DMS79 (cell line): ENCODE data around the gene CACNA2D4.

Experiments used
- DNase-seq: peaks from one replicate; lab custom pipeline; 2025; lab: John Stamatoyannopoulos, UW

CACNA2D4 gene

DNA sequence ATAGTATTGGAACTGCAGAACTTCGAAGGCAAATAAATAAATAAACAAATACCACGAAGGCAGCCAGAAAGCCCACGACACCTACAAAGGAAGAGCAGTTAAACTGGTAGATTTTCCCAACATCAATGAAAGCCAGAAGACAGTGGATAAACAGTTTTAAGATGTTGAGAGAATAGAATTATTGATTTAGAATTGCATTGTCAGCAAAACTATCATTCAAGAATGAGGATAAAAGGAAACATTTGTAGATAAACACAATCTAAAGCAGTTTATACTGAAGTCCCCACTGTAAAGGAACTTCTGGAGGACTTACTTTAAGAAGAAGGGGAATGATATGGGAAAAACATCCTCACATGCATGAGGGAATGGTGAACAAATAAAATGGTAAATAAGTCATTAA is 29.5 kb downstream of the CACNA2D4 start:
- no peak for DNase-seq

DNA sequence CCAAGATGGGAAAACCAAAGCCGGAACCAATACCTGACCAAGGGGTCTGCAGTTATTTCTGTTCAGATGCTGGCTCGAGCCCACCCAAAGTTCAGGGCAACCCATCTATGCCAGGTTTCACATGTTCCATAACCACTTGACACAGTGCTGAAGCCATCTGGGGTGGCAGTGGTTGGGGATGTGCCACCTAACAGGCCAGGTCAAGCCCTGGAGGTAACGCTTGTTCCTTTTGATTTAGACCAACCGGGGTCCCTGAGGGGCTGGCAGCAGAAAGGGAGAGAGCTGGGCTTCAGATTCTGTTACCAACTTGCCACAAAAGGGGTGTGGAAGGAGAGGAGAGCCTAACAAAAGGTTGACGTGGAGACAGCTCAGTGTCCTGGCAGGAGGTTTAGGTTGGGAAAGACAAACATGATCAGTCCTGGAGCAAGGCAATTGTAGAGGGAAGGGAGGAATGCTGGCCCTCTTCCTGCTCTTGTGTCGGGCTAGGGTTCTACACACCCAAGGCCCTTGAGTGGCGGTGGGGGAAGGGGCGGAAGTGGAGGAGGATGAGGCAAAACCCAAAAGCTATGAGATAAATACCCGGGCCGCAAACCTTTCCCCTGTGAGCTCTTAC is 31.9 kb downstream of the CACNA2D4 start:
- no peak for DNase-seq

DNA sequence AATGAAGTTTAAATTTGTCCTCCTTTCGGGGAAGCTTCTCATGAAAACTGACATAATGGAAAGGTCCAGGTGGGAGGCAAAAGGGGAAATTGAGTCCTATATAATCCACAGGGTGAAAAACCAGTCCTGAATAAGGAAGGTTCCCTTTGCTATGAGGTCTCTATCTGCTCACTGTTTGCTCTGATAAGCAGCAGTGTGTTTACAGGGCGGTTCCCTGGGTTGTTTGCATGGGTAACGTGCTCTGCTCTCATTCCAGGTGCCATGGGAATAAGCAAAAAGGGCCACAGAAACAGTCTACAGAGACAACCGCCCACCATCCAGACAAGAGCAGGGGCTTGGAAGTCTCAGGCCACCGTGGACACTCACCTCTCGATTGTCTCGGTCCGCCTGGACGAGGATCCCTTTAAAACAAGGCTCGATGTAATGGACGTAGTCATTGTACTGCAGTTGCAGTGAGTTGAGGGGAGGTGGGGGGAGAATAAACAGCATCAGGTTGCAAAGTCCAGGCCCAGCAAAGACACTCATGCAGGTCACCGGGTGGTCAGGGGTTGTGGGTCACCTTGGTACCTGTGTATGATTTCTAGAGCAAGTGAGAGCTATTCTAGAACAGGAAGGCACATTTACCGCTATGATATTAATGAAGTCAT is 32.7 kb downstream of the CACNA2D4 start:
- no peak for DNase-seq

DNA sequence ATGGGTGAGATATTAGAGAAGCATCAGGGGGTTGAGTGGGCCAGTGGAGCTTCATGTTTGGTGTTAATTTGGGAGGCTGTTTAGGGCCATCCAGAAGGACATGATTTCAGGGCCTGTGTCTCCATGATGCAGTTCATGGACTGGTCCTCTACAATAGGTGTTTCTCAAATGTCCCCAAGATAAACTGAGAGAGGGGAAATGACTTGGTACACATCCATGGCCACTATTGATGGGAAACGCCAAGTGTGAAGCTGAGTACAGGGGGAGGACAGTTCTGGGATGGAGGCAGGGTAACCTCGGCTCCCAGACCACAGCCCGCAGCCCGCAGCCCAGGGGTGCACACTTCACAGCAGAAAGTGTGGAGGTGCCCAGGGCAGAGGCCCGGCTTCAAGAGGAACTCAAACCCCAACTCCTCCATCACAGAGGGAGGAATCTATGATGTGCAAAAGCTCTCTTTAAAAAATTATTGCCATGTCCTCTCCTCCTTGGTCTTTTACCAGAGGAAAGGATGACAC is 33.3 kb downstream of the CACNA2D4 start:
- DNase-seq: no peak

DNA sequence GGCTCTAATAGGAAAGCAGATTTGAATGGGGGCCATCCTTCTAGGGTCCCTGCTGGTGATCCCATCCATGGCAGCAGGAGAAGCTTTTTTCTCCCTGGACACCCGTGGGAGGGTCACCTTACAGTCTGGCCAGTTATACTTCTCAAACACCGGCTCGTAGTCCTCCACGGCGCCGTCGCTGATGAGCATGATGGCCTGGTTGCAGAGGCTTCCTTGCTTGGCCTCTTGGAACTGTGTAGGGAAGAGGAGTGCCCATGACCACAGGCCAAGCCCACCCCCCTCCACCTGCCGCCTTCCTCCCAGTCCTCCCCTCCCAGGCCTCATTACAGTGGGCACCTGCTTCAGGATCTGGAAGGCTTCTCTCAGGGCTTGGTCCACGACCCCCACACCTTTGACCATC is 33.8 kb downstream of the CACNA2D4 start:
- no peak for DNase-seq

DNA sequence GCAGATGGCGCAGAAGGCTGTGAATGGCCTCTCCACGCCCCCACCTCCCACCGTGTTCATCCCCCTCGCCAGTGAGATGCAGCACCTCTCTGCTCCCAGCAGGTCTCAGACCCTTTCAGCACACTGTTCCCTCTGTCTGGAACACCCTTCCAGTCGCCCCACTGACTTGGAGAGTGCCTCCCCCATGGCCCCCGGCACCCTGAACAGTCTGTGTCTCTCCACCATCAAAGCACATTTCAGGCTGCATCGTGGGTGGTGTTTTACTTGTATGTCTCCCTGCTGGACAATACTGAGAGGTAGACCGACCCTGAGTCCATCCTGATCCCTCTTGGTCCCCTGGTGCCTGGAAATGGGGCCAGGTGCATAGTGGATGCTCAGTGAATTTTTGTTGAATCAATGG is 34.9 kb downstream of the CACNA2D4 start:
- DNase-seq: no peak

DNA sequence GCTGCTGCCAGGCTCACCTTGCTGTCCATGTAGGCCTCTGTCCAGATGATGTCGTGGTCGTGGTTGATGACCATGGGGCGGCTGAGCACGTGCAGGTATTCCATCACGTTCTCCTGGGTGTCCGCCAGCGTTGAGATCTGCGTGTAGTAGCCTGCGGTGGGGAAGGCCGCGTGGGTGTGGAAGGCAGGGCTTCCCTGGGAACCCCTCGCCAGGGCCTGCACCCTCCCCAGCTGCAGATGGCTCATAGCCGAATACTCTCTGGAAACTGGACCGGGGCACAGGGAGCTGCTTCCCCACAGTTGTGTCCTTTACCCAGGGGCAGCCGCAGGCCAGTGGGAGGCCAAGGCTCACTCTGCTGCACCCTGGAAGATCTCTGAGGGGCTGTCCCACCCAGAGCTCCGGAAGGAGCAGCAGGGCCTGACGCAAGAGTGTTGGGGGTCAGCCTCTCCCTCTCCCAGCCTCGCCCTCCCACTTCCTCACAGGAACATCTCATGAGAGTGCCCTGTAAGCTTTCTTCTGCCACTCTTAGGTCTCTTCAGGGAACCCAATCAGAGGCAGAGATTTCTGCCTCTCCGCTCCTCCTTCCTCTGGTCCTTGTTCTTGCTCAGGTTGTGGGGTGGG is 35.5 kb downstream of the CACNA2D4 start:
- DNase-seq: no peak

DNA sequence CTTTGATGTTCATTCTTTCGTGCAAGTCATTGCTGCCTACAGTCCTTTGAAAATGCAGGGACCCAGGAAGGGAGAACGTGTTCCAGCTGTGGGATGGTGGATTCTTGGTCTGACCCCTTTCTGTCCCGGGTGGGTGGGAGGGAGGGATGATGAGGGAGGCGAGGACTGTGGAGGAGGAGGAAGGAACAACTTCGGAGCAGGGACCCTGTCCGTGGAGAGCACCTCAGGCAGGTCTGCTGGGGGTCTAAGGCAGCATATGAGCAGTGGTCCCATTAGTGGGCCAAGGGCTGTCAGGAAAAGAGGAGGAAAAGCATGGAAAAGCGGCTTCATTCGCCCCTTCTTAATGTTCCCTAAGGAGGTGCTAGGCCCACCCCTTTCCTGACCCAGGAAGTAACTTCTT is 36.0 kb downstream of the CACNA2D4 start:
- DNase-seq: no peak

DNA sequence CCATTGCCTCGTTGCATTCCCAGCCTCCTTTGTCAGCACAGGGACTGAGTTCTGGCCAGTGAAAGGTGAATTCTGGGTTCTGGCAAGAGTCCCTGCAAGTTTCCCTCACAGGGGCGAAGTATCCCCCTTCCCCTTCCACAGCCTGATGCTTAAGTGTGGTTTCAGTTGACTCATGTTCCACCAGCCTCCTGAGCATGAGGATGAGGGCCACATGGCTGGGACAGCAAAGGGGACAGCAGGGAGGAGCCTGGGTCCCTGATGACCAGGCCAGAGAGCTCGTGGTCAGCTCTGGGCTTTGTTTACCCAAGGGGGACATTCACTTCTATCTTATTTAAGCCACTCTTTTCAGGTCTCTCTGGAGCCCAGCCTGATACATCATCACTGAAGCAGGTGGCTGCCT is 36.5 kb downstream of the CACNA2D4 start:
- DNase-seq: no peak

DNA sequence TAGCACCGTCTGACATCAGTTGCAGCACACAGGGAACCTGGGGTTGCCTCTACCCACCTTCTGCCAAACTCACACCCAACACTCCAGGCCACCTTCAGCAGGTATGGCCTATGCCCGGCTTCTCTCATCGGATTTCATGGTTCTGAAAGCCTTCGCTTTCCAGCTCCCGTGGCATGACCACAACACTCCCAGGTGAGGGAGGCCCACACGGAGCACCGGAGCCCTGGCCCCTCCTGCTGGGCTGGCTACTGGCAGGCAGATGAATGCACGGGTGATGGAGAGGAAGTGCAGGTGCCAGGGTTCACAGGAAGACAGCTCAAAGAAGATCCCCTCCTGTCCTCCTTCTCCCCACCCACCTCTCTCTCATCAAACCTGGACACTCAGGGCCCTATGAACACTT is 37.2 kb downstream of the CACNA2D4 start:
- DNase-seq: no peak

DNA sequence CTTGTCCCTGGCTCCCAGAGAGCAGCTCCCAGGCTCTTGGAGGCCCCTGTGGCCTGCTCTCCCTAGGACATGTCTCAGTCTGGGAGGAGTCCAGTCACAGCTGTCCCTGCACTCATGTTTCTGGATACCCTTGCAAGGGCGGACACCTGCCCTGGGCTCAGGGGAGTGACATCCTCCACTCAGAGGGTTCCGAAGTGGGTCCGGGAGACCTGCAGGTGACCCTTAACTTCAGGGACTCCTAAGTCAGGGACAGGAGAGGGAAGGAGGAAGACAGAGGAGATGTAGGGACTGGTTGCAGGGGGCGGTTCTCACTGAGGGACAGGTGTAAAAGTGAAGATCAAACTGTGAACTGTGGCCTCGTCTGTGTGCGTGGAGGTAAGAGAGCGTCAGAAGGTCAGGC is 37.6 kb downstream of the CACNA2D4 start:
- no peak for DNase-seq

DNA sequence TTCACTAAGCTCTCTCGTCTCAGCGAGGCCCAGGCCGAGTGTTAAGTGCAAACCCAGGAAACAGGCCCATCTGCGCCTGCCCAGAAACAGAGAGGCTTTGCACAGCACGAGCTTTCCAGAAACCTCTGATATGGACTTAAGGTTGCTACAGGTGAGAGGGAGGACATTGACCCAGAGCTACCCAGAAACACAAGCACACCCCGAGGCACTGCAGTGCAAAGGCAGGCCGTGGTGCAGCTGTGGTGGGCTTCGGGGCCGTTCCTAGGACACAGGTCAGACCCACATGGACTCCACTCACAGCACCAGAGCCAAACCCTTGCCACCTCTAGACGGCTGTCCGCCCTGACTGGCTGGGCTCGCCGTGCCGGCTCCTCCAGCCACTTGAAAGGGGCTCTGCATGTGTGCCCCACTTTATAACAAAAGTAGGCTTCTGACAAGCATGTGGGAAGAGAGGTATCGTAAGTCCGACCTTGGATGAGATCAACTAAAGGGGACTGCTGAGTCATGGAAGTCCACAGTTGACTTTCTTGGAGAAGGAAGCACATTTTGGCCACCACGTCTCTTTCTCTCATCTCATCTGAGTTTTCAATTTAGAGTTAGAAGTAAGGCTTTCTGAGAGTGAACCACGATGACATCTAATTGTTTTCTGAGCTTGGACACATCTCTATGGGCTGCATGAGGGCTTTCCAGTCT is 38.2 kb downstream of the CACNA2D4 start:
- no peak for DNase-seq

DNA sequence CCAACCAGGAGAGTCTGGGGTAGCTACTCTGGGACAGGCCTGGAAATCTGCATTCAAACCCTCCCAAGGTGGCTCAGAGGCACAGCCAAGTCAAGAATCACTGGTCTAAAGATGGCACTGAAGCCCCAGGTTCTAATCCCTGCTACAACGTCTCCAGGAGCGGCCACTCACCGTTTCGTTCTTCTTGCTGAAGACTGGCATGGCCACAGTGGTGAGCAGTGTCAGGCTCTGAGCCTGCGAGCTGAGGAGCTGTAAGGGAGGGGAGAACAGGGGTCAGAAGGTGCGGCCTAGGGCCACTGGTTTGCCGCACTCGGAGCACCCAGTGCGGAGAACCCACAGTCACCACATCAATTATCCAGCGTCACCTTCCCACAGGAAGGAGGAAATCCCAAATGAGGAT is 38.8 kb downstream of the CACNA2D4 start:
- no peak for DNase-seq

DNA sequence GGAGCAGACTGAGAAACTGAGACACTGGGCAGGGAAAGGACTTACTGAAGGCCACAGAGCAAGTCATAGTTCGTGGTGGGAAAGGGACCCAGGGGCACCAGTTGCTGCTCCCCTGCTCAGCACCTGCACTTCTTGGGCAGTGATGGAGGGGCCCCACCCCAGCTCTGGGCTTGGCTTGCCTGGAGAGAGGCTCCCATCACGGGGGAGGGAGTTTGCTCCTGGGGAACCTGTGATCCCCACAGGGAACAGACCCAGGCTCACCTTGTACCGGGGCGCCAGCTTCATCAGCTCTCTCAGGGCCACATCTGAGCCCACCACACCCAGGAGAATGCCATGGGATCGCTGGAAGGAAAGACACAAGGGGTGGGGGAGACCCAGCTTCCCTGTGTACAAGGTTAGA is 39.8 kb downstream of the CACNA2D4 start:
- no peak for DNase-seq

DNA sequence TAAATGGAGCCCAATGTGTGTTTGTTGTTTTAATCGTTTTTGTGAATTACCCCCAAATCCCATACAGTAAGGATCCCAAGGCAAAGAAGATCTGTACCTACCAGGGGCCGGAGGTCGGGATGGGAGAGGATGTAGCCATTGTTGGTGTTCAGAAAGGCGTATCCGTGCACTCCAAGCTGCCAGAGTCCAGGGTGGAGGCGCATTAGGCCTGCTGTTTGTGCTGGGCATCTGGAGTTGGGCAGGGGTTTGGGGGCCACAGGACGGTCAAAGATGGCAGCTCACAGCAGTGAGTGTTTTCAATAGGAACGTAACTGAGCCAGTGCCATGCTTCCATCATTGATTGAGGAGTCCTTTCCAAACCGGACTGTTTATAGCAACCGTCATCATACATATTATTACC is 40.2 kb downstream of the CACNA2D4 start:
- no peak for DNase-seq

DNA sequence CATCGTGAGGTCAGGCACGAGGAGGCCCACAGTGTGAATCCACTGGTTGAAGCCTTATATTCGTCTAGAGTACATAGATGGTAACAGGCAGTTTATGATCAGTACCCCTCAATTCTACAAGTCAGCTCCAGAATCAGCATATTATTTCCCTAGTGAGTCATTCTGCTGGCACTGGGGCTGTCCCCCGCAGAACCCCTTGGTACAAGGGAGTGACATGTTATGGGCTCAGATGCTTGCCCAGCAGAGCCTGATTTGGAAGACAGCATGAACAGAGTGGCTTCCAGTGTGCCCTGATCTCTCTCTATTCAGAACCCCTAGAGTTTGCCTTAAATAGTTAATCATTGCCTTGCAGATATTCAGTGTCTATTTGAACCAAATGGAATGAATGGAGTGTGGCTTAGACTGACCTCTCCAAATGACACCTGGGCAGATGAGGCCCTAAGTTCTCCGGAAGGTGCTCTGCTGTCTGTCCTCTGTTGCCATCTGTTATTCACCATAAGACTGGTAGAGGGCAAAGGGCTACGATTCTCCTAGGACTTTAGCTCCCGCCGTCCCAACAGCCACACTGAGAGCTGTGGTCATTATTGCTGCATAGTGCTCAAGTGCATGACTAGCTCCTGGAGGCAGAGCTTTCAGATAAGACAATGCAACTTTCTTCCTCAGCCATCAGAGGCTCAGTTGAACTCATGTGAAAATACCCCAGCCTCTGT is 41.1 kb downstream of the CACNA2D4 start:
- no peak for DNase-seq

DNA sequence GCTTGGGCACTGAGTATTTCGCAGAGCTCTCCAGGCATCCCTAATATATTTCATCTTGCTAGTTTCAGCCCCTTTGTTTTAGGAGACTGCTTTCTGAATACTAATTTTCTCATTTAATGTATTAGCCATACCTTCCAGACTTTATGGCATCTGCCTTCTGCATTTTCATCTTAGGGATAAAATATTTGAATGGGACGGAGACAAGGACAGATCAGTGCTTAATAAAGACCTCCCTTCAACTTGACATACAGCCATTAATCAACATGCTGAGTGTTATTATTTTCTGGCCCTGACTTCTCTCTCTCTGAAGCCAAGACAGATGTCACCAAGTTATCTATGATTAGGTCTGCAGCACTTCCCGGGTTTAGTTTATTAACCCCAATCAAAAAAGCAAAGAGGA is 42.4 kb downstream of the CACNA2D4 start:
- no peak for DNase-seq

DNA sequence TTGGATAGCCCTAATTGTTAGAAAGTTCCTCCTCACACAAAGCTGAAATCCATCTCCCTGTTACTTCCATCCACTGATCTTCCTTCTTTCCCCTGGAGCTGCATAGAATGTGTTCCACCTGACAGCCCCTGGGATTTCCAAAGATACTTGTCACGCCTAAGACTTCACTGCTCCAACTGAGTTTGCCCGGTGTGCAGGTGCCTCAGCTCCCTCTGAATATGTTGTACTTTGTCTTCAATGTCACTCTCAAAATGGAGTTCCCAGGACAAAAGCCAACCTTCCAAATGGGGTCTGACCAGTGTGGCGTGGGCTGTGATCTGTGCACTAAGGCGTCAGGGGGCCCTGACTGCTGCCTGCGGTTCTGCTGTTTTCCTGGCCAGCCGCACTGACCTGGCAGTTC is 42.8 kb downstream of the CACNA2D4 start:
- DNase-seq: no peak

DNA sequence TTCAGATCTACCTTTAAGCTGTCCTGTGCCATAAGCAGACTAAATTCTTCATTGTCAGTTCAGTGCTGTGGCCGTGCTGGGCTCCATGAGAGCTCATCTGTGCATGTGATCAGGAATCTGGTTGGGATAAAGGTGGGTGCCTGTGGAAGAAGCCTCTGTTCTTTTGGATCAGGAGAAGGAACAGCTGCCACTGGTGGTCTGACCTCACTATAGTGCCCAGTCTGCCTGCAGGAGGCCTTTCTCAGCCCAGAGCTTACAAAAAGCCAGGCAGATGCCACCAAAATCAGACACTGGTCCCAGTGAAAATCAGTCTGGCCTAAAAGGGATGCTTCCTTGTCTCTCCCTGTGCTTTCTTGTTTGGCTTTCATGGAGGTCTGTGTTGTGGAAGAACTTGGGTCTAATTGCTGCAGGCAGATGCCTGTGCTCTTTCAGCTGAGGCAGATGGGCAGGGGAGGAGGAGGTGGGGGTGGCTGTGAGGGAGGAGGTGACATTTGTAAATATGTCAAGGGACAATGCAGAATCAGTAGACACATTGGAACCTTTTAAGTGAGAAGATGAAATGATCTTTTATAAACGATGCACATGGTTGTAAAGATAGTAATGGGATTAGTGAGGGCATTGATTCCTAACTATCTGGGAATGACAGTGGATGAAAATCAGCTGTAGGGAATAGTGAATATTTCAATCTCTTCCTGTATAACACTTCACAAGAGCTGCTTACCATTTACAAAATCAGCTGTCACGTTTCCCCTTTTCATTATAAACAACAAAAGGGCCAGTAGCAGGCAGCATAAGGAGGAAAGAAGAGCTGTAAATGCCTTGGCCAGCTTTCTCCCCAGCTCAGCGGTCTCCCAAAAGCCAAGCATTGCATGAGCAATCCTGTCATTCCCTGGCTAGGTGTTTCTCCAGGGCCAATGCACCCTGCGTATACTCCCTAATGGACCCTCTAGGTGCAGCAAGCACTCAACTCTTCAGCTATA is 44.6 kb downstream of the CACNA2D4 start:
- DNase-seq: no peak

DNA sequence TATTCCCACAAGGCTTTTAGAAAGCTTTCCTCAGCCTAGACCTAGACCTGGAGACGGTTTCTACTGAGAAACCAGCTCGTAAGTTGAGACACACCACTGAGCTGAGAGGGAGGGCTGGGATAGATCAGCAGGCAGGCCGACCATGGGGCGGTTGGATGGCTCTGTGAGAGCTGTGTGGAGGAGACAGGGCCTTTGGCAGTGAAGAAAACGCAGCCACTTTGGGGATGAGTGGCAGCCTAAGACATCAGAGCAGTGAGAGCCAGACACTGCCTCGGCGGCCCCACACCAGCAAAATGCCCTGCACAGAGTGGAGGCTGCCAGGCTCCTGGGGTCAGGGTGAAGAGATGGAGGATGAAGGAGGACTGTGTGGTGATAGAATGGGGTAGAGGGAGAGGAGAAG is 46.0 kb downstream of the CACNA2D4 start:
- no peak for DNase-seq

DNA sequence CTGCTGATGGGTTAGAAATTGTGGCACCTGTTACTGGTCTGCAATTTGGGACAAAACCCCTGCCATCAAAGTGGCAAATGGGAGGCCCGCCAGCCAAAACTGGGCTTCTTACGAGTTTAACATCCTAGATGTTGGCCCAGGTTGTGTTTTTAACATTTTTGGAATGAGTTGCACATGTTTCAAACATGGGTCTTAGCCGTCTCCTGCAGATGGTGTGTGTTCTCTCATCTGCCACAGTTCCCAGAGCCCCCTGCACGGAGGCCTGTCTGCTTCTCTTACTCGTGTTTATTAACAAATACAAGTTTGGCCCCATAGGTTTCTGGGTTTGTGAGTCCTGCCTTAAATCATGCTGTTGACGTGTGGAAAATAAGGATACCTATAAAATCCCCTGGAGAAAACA is 46.5 kb downstream of the CACNA2D4 start:
- no peak for DNase-seq
